SK-N-MC (cell line): ENCODE results near the gene GEN1.

Experiments
- EZH2 ChIP-seq: fragments of 200-600 bp; sonication (generic); IDR thresholded peaks from one replicate; pipeline ENCODE4 v1.6.1; 2017; ENCODE audit warnings: antibody characterized with exemption
- POLR2AphosphoS5 ChIP-seq: IDR thresholded peaks from 2 replicates; pipeline ENCODE4 v1.6.1; 2012; ENCODE audit warnings: mild to moderate bottlenecking, low read depth, low read length, borderline replicate concordance

DNA sequence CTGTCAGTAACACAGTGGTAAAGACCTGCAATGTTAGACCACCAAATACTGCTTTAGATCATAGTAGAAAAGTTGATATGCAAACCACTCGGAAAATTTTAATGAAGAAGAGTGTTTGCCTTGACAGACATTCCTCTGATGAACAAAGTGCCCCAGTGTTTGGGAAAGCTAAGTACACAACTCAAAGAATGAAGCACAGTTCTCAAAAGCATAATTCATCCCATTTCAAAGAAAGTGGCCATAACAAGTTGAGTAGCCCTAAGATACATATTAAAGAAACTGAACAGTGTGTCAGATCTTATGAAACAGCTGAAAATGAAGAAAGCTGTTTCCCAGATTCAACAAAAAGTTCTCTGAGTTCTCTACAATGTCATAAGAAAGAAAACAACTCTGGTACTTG lies 27.5 kb downstream of the GEN1 start:
- TF ChIP-seq EZH2: no peak
- TF ChIP-seq POLR2AphosphoS5: no peak
